HG03135 (cell line): Measurements from ENCODE around the gene ACACB.
"Not testable (repeated sequence)": the region's sequence is repeated elsewhere in the genome, so short reads cannot be mapped to it uniquely, and the experiment has no call there.

Experiments
- ATAC-seq: cut with Tn5 transposase; IDR thresholded peaks from one replicate; pipeline ENCODE4 v1.9.1; 2021; ENCODE audit warnings: mild to moderate bottlenecking, moderate library complexity; ENCODE audit not compliant: unreplicated experiment

The ACACB gene

DNA sequence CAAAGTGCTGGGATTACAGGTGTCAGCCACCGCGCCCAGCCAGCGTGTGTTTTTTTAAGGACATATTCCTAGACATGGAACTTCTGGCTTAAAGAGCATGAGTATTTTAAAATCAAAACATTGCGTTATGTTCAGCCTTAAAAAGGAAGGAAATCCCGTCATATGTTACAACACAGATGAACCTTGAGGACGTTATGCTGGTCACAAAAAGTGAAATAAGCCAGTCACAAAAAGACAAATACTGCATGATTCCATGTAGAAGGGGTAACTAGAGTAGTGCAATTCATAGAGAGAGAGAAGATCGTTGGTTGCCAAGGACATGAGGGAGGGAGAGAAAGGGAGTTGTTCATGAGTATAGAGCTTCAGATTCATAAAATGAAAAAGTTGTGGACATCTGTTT lies 53.9 kb downstream of the ACACB start:
- no peak for ATAC-seq

- not testable (repeated sequence) for ATAC-seq
Observed at GRCh38 chr12:109172787-109173186, 56.4 kb downstream of the ACACB start.

GRCh38 chr12:109173443-109174240 lies 57.3 kb downstream of the ACACB start:
- ATAC-seq = no peak

GRCh38 chr12:109174468-109174867 lies 58.1 kb downstream of the ACACB start:
- ATAC-seq = no peak

DNA sequence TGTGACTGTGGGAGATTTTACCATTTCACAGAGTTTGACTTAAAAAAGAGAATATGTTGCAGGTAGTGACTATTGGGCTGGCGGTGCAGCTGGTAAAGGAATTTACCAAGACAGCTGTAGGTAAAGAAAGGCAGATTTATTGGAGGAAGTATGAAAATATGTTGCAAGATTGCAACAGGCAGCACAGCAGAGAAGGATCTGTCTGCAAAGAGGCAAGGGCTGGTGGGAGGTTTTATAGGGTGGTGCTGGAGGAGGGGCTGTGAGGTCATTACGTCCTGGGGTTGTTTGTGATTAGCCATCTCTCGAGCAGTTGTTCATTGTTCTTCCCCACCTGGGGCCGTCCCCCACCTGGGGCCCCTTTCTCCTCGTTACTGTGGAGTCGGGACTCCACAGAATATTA lies 62.1 kb downstream of the ACACB start:
- no peak for ATAC-seq

DNA sequence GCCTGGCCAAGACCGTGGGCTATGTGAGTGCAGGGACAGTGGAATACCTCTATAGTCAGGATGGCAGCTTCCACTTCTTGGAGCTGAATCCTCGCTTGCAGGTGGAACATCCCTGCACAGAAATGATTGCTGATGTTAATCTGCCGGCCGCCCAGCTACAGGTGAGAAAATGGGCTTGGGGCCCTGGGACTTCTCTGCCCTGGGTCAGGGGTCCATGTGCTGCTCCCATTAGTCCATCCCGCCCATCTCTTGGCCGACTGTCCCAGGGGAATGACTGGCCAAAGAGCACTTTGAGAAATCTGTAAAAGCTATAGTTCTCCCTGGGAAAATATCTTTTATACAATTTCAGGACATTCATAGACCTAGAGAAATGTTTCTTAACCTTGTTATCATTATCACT lies 63.5 kb downstream of the ACACB start:
- no peak for ATAC-seq

DNA sequence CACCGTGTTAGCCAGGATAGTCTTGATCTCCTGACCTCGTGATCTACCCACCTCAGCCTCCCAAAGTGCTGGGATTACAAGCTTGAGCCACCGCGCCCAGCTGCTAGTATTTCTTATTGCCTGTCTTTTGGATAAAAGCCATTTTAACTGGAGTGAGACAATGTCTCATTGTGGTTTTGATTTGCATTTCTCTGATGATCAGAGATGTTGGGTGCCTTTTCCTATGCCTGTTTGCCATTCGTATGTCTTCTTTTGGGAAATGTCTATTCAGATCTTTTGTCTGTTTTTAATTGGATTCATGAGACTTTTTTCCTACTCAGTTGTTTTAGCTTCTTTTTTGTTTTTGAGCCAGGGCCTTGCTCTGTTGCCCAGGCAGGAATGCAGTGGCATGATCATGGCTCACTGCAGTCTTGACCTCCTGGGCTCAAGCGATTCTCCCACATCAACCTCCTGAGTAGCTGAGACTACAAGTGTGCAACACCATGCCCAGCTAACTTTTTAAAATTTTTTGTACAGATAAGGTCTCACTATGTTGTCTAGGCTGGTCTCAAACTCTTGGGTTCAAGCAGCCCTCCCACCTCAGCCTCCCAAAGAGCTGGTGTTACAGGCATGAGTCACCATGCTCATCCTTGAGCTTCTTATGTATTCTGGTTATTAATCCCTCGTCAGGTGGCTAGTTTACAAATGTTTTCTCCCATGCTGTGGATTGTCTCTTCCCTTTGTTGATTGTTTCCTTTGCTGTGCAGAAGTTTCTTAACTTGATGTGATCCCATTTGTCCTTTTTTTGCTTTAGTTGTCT lies 65.9 kb downstream of the ACACB start:
- no peak for ATAC-seq

- ATAC-seq = no peak
Observed at GRCh38 chr12:109185441-109185840, 69.1 kb downstream of the ACACB start.

GRCh38 chr12:109186993-109187653 lies 70.7 kb downstream of the ACACB start:
- no peak for ATAC-seq

GRCh38 chr12:109188108-109188712 lies 71.8 kb downstream of the ACACB start:
- no peak for ATAC-seq

DNA sequence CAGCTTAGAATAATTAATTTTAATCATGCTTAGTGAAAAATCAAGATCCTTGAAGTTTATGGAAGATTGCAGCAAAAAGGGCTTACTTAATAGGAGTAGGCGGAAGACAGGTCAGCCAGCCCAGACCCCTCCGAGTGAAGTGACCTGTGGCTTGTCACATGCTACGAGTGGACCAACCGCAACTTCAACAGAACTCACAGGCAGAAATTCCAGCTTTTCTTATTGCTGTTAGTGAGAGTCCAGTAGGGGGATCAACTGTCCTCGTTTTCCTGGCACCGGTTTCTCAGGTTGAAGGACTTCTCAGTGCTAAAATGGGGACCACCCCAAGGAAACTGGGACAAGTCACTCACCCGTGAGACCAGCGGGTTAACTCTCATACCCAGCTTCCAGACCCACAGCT lies 72.9 kb downstream of the ACACB start:
- no peak for ATAC-seq

- no peak for ATAC-seq
Observed at GRCh38 chr12:109191621-109192250, 75.3 kb downstream of the ACACB start.

- no peak for ATAC-seq
Observed at GRCh38 chr12:109192358-109192757, 76.0 kb downstream of the ACACB start.

- no peak for ATAC-seq
Observed at GRCh38 chr12:109193896-109194295, 77.5 kb downstream of the ACACB start.

- ATAC-seq = no peak
Observed at GRCh38 chr12:109196332-109196731, 79.9 kb downstream of the ACACB start.

DNA sequence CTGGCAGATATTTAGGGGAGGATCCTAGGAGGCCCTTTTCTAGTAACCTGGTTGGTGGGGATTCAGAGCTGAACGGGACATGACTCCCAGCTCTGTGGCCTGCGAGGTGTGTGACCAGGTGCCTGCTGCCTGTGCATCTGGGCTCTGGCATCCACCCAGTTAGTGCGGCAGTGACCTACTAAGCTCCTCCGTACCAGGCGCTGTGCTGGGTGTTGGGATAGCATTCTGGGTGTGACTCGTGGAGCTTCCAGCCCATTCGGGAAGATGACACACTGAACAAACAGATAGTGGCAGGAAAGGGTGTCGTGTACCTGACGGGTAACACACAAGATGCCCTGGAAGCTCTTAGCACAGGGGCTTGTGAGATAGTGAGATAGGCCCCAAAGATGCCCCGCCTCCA lies 80.9 kb downstream of the ACACB start:
- ATAC-seq = no peak

GRCh38 chr12:109199324-109199723 lies 82.9 kb downstream of the ACACB start:
- ATAC-seq = no peak

- ATAC-seq = no peak
Observed at GRCh38 chr12:109200825-109201495, 84.6 kb downstream of the ACACB start.

DNA sequence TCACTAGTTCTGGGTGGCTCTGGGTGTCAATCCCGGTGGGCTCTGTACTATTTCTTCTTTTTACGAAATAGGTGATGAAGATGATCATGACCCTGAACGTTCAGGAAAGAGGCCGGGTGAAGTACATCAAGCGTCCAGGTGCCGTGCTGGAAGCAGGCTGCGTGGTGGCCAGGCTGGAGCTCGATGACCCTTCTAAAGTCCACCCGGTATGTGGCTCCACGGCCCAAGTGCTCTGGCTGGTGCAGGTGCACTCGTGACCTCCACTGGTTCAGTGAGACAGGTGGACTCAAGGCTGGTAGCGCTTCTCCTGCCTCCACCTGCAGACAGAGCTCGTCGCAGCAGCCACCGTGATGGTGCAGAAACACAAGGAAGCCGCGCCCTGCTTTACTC lies 85.1 kb downstream of the ACACB start:
- ATAC-seq = no peak

- no peak for ATAC-seq
Observed at GRCh38 chr12:109202770-109203169, 86.4 kb downstream of the ACACB start.
